Stimulated activated CD4-positive, alpha-beta T cell treated with anti-CD3 and anti-CD28 coated beads, Interleukin-4, amount 100 ng/mL, for 48 hours (primary cell): ENCODE data around the gene ZNF407.
"Not testable (repeated sequence)": the region's sequence is repeated elsewhere in the genome, so short reads cannot be mapped to it uniquely, and the experiment has no call there.

Experiments
- DNase-seq, 2 donors: peaks; one replicate each; pipeline ENCODE4 v3.0.0-alpha.2; 2020; ENCODE audit warnings: low read depth in 2 of 2

ZNF407 gene

GRCh38 chr18:75068682-75069435, 471.2 kb downstream of the ZNF407 start:
- no peak for DNase-seq

- DNase-seq = no peak
Measured at GRCh38 chr18:75070235-75070624, 472.6 kb downstream of the ZNF407 start.

DNA sequence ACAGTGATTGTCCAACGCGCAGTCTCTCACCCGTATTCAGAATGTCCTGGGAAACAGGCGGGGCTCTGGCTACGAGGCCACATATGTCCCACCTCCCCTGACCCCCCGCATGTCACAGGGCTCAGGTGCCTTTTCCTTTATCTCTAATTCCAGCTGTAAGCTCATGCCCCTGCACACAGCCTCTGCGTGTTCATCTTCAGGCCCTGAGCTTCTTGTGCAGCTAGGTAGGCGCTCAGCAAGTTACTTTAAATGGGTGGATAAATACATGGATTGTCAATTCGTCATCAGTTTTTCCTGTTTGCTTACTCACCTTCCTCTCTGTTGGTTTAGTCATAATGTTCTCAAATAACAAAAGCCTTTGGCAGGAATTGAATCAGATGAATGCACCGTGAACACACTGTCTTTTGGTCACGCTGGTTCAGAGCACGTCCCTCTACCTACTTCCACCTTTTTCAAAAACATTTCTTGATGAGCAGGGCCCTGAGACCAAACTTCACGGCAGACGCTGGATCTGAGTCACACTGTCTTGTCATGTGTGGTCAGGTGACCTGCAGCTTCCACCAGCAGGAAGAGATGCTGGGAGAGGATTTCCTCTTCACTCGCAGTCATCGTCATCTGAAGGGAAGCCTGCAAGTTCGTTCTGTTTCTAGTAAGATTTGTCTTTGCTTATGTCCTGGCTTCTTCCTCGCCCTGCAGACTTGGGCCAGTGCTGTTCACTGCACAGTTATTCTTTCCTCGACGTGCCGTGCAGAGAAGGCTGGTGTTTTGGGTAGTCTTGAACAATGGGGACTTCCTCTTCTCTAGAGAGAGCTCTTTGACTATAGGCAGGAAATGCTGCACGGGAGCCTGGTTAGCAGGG, 473.2 kb downstream of the ZNF407 start:
- DNase-seq = peak; percentile 42 to 52

GRCh38 chr18:75071484-75071785, 473.8 kb downstream of the ZNF407 start:
- DNase-seq = no peak

DNA sequence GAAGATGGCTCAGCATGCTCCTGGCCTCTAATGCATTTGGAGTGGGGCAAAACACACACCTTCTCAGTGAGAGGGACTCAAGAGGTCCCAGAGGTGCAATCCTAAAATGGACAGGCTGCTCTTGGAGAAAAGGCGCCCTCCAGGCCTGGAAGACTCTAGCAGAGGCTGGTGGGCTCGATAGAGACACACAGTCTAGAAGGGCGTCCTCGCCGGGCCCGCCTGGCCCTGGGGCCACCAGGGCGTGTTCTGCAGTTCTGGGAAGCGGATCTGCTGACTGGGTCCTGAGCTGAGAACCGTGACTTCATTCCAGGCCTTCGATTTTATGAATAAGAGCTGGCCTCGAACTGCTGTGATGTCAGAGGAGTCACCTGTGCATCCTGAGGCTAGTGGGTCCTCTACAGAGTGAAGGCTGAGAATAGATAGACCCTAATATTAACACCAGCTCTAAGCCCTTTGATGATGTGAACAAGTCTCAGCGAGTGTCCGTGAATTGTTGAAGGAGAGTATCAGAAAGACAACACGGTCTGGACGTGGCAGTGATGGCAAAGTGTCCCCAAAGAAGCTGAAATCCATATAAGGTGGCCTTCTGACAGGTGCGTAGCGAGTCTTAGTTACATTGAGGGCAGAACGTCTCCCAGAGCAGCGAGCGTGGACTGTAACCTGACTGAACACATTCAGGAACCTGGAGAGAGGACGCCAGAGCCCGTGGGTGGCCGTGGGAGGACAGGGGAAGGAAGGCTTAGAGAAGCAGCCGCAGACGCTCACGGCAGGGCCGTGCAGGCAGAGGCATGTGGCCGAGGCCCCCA, 474.4 kb downstream of the ZNF407 start:
- no peak for DNase-seq

GRCh38 chr18:75072672-75073371, 475.2 kb downstream of the ZNF407 start:
- DNase-seq = no peak

DNA sequence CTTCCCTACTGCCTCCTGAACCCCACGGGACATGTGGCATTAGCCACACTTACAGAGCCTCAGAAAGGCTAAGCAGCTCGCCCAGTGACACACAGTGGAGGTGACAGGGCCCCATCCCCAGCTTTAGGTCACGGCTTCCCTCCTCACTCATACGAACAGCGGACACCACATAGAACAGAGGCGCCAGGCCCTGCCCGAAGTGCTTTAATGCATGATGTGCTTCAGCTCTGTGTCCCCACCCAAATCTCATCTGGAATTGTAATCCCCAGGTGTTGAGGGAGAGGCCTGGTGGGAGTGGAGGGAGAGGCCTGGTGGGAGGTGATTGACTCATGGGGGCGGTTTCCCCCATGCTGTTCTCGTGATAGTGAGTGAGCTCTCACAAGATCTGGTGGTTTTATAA, 476.0 kb downstream of the ZNF407 start:
- no peak for DNase-seq

- no peak for DNase-seq
Measured at GRCh38 chr18:75074196-75075015, 476.7 kb downstream of the ZNF407 start.

GRCh38 chr18:75075016-75075305, 477.3 kb downstream of the ZNF407 start:
- DNase-seq = no peak

- DNase-seq = no peak
Measured at GRCh38 chr18:75075429-75075841, 477.8 kb downstream of the ZNF407 start.

DNA sequence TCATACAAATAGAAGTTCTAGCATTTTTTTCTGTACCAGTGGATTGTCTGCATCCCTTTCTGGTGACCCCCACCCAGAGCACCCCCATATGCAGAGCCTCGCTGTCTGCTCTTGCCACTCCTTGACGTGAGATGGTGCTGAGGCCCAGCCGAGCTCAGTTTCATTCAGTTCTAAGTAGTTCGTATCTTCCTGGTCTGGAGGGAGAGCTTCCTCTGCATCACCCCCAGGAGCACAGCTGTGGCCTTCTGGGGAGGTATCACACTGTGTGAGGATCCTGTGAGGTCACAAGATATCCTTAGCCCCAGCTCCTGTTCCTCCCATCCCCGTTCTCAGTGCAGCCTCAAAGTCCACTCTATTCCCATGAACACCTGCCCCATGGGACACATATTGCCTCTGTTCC, 478.6 kb downstream of the ZNF407 start:
- no peak for DNase-seq

DNA sequence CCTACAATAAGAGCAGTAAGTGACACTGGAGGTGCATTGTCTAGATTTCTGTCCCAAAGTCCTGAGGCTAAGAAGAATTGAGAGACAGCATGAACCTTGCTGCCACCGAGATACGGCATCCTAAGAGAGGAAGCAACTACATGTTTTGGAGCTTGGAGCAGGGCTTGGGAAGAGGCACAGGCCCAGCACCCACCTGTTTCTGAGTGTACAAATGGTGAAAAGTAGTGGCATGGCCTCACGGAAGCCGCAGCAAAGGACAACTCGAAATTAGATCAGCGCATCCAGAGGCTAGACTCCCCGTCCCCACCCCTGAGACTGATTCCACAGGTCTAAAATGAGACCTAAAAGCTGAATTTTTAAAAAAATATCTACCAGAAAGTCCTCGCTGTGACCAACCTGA, 483.8 kb downstream of the ZNF407 start:
- no peak for DNase-seq

GRCh38 chr18:75083131-75083530, 485.5 kb downstream of the ZNF407 start:
- DNase-seq = no peak

DNA sequence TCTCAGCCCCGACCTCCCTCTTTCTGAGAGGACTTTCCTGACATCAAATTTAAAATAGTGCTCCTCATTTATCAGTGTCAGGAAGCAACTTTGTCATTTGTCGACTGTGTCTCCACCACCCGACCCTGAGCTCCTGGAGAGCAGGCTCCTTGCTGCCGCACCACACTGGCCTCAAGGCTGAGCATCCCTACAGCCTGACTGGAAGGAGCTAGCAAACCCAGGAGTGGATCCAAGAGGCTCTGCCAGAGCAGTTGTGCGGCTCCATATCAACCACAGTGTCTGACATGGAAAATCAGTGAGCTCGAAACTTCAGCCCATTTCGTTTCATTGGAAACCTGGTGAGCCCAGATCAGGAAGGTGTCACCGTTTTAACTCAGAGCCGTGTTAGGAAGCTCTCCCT, 486.1 kb downstream of the ZNF407 start:
- DNase-seq = no peak

DNA sequence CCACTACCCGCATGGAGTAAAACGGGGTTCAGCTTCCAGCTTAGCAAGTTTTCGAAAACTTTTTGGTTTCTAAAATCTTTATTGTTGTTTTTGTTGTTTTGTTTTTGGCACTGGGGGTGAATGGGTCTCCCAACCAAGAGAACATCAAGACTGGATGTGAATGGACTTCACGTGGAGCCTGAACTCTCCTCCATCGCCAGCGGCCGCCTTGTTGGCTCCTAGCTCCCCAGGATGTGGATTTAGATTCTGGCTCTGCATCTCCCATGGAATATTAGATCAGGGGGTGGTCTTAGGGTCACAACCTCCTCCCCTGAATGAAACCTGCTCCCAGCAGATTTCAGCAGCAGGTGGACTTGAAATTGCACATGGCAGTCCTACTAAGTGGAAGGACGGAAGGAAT, 488.0 kb downstream of the ZNF407 start:
- not testable (repeated sequence) for DNase-seq

GRCh38 chr18:75086494-75087034, 488.9 kb downstream of the ZNF407 start:
- no peak for DNase-seq

DNA sequence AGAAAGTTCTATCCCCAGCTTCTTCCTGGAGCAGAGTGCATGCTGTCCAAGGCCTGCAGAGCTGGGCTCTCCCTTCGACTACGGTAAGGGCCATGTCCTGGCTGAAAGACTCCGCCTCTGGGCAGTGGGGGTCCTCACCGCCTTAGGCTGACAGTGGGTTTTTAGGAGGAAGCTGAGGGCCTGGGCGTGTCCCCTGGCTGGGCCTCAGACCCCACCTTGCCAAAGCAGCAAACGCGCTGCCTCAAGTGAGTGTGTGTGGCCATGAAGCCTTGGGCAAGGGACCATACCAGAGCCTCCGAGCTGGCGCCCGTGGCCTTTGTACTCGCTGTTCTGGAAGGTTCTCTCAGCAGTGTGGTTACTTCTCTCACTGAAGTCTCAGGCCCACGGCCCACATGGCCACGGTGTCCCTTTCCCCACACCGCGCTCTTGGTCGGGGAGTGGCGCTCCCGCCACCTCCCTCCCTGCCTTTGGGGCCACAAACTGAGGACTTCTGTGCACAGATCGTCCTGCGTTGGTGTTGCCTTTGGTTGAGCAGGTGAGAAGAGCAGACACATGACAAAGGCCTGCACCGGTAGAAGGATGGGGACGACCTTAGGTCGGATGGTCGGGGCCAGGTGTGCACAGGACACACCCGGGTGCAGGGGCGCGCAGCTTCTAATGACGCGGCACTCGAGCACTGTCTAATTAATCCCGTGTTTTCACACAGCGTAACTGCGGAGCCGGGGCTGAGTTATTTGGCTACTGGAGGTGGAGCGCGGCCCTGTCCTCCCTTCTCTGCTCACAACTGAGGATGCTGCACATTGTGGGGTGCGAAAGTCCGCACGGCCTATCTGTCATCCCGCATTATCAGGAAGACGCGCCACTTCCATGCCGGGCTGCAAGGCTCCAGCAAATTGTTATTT, 489.7 kb downstream of the ZNF407 start:
- no peak for DNase-seq

DNA sequence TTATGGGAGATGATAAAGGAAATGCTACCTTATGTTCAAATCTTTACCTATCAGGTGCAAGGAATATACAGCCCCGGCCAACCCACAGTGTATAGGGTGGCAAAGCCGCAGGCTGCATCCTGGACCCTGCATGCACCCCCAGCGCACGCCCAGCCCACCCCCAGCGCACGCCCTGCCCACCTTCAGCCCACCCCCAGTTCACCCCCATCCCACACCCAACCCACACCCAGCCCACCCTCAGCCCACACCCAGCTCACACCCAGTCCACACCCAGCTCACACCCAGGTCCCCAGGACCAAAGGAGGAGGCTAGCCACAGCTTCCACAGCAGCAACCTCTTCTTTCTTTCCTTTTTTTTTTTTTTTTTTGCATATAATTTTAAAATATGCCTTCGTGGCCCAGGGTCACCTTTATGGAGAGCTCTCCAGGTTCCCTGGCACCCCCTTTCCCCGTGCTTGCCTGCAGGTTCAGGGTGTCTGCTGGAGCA, 490.4 kb downstream of the ZNF407 start:
- DNase-seq = no peak

DNA sequence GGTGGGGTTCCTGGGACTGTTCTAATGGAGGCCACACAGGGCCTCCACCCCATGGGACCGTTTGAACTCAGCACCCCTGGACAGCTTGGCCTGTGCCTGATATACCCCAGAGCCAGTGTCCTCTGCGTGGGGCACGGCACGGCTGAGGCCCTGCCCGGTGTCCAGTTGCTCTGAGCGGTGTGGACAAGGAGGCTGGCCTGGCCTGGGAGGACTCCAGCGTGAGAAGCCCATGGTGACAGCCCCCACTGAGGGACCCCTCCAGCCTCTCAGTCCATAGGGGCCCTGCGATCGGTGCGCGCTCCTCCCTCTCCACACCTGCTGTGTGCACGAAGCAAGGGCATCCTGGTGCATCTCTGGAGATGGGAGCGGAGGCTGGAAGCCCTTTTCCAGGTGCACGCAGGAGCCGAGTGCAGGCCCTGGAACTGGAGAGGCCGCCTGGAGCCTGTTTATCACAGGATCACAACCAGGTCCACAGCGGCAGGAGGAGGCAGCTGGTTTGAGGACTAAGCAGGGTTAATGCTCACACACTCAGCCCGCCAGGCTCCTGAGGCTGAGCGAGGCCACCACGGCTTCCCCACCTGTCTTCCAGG, 491.0 kb downstream of the ZNF407 start:
- no peak for DNase-seq
